GM15510 (cell line): Measurements from ENCODE around the gene COMMD10.

Experiments used
- POLR2A ChIP-seq: IDR thresholded peaks from 3 replicates; pipeline ENCODE4 v1.6.1; 2011; ENCODE audit warnings: borderline replicate concordance; ENCODE audit not compliant: insufficient read length; ENCODE audit errors: extremely low read depth

COMMD10 gene

DNA sequence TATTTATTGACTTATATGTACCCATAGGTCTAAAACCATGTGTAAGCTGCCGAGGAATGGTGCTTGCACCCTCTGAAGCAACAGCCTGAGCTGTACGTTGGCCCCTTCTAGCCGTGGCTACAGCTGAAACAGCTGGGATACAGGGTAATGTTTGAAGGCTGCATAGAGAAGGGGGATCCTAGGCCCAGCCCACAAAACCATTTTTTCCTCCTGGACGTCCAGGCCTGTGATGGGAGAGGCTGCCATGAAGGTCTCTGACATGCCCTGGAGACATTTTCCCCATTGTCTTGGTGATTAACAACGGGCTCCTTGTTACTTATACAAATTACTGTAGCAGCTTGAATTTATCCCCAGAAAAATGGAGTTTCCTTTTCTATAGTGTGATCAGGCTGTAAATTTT, 244.7 kb downstream of the COMMD10 start:
- no peak for TF ChIP-seq POLR2A

DNA sequence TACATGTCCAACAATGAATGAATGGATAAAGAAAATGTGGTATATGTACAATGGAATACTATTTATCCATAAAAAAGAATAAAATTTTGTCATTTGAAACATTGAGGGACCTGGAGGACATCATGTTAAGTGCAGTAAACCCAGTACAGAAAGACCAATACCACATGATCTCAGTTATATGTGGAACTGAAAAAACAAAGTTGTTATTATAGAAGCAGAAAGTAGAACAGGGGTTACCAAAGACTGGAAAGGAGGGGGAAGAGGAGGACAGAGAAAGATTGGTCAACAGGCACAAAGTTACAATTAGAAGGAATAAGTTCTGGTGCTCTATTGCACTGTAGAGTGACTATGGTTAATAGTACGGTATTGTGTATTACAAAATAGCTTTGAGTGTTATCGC, 256.0 kb downstream of the COMMD10 start:
- no peak for TF ChIP-seq POLR2A
